Measurements from ENCODE around the gene CALHM3.
A peak's percentile ranks its signal among the peaks of the same experiment; 100 is the strongest.

The CALHM3 gene

GRCh38 chr10:103448746-103449145 lies 30.3 kb downstream of the CALHM3 start:
- DNase-seq = no peak

GRCh38 chr10:103447187-103447586 lies 31.9 kb downstream of the CALHM3 start:
- DNase-seq = no peak

GRCh38 chr10:103445767-103446567 lies 33.1 kb downstream of the CALHM3 start:
- DNase-seq = no peak

GRCh38 chr10:103445366-103445765 lies 33.7 kb downstream of the CALHM3 start:
- no peak for DNase-seq

GRCh38 chr10:103444478-103444877 lies 34.6 kb downstream of the CALHM3 start:
- DNase-seq = no peak

GRCh38 chr10:103443475-103444185 lies 35.4 kb downstream of the CALHM3 start:
- DNase-seq = no peak

- peak in 1 of 2 donors; percentile 7 for DNase-seq
These were observed 37.0 kb downstream of the CALHM3 start for GRCh38 chr10:103442031-103442461.

GRCh38 chr10:103441611-103442010 lies 37.4 kb downstream of the CALHM3 start:
- DNase-seq = no peak

- DNase-seq = no peak
These were observed 37.8 kb downstream of the CALHM3 start for GRCh38 chr10:103441206-103441605.

- no peak for DNase-seq
These were observed 38.6 kb downstream of the CALHM3 start for GRCh38 chr10:103440416-103440815.

GRCh38 chr10:103439776-103440175 lies 39.3 kb downstream of the CALHM3 start:
- no peak for DNase-seq

GRCh38 chr10:103433858-103434257 lies 45.2 kb downstream of the CALHM3 start:
- no peak for DNase-seq

GRCh38 chr10:103431902-103432301 lies 47.1 kb downstream of the CALHM3 start:
- DNase-seq = no peak

GRCh38 chr10:103429647-103430046 lies 49.4 kb downstream of the CALHM3 start:
- DNase-seq = no peak

- no peak for DNase-seq
These were observed 49.9 kb downstream of the CALHM3 start for GRCh38 chr10:103428989-103429643.

GRCh38 chr10:103427866-103428265 lies 51.2 kb downstream of the CALHM3 start:
- DNase-seq = no peak

GRCh38 chr10:103423748-103424147 lies 55.3 kb downstream of the CALHM3 start:
- DNase-seq = no peak
